KMS-11 (cell line): ENCODE measurements around the gene STIM1.

ENCODE experiments used
- H2AFZ ChIP-seq: fragments of 200-600 bp; sonication (generic); 2 replicates; pipeline ENCODE4 v1.6.1; 2016; ENCODE audit warnings: antibody characterized with exemption, mixed run types, low read depth
- H3K27ac ChIP-seq: fragments of 200-600 bp; sonication (generic); 2 replicates; pipeline ENCODE4 v1.6.1; 2016; ENCODE audit warnings: mild to moderate bottlenecking, mixed run types
- H3K27me3 ChIP-seq: fragments of 200-600 bp; sonication (generic); 2 replicates; pipeline ENCODE4 v1.6.1; 2017; ENCODE audit warnings: mild to moderate bottlenecking, low read depth, mixed run types, moderate library complexity; ENCODE audit not compliant: insufficient read depth
- H3K36me3 ChIP-seq: fragments of 200-600 bp; sonication (generic); 2 replicates; pipeline ENCODE4 v1.6.1; 2017; ENCODE audit warnings: mild to moderate bottlenecking, mixed run types; ENCODE audit not compliant: insufficient read depth
- H3K4me1 ChIP-seq: fragments of 200-600 bp; sonication (generic); 2 replicates; pipeline ENCODE4 v1.6.1; 2016; ENCODE audit warnings: mild to moderate bottlenecking, low read depth, mixed run types; ENCODE audit not compliant: poor library complexity, severe bottlenecking
- H3K4me2 ChIP-seq: fragments of 200-600 bp; sonication (generic); 2 replicates; pipeline ENCODE4 v1.7.0; 2016; ENCODE audit warnings: mild to moderate bottlenecking, mixed run types
- H3K4me3 ChIP-seq: fragments of 200-600 bp; sonication (generic); IDR thresholded peaks from 2 replicates; pipeline ENCODE4 v1.6.1; 2017; ENCODE audit warnings: low read depth, low read length, mixed read lengths; ENCODE audit not compliant: insufficient read depth
- H3K79me2 ChIP-seq: fragments of 200-600 bp; sonication (generic); 2 replicates; pipeline ENCODE4 v1.6.1; 2016; ENCODE audit warnings: low read depth, mixed run types; ENCODE audit not compliant: insufficient read depth
- H3K9ac ChIP-seq: fragments of 200-600 bp; sonication (generic); 2 replicates; pipeline ENCODE4 v1.6.1; 2016; ENCODE audit warnings: mild to moderate bottlenecking, mixed run types
- H4K20me1 ChIP-seq: fragments of 200-600 bp; sonication (generic); 2 replicates; pipeline ENCODE4 v1.6.1; 2016; ENCODE audit warnings: mild to moderate bottlenecking, mixed run types; ENCODE audit not compliant: insufficient read depth
- CTCF ChIP-seq: fragments of 200-600 bp; sonication (generic); conservative IDR thresholded peaks from 2 replicates; pipeline ENCODE4 v1.6.1; 2017; ENCODE audit warnings: low read depth, mild to moderate bottlenecking, antibody characterized with exemption, low read length, moderate library complexity, mixed read lengths

STIM1 gene

GRCh38 chr11:3885855-3886254, 30.4 kb downstream of the STIM1 start:
- peaks cover 15% of the 10 kb centered on the region for H3K79me2 ChIP-seq

GRCh38 chr11:3886985-3887384, 31.5 kb downstream of the STIM1 start:
- peaks cover 15% of the 10 kb centered on the region for H3K79me2 ChIP-seq
- H4K20me1 ChIP-seq: no peaks in the 10 kb centered on the region
- H3K4me3 ChIP-seq: no peak overlapping the region
- no peaks in the 10 kb centered on the region for H3K27me3 ChIP-seq
- no peak overlapping the region for H3K27ac ChIP-seq
- no peak overlapping the region for H3K4me2 ChIP-seq
- no peak overlapping the region for H2AFZ ChIP-seq
- no peak for TF ChIP-seq CTCF
- H3K4me1 ChIP-seq: peaks cover 44% of the 10 kb centered on the region
- no peaks in the 10 kb centered on the region for H3K36me3 ChIP-seq
- no peak overlapping the region for H3K9ac ChIP-seq

More at GRCh38 chr11:3885855-3886254, 30.4 kb downstream of the STIM1 start:
- no peak overlapping the region for H3K4me3 ChIP-seq
- no peak overlapping the region for H3K9ac ChIP-seq
- H3K36me3 ChIP-seq: no peaks in the 10 kb centered on the region
- H3K4me2 ChIP-seq: no peak overlapping the region
- H4K20me1 ChIP-seq: no peaks in the 10 kb centered on the region
- no peak overlapping the region for H3K27ac ChIP-seq
- H3K4me1 ChIP-seq: peaks cover 44% of the 10 kb centered on the region
- no peak overlapping the region for H2AFZ ChIP-seq
- no peak for TF ChIP-seq CTCF
- no peaks in the 10 kb centered on the region for H3K27me3 ChIP-seq

GRCh38 chr11:3888876-3889275, 33.4 kb downstream of the STIM1 start:
- TF ChIP-seq CTCF: no peak
- Histone ChIP-seq H3K36me3 (no peaks in the 10 kb centered on the region), H3K79me2 (peaks cover 2% of the 10 kb centered on the region; the same call in 1 of the 2 replicates), H3K27ac (no peak overlapping the region), H4K20me1 (no peaks in the 10 kb centered on the region), H3K4me1 (peaks cover 27% of the 10 kb centered on the region), H3K4me3 (no peak overlapping the region), H2AFZ (no peak overlapping the region), H3K27me3 (no peaks in the 10 kb centered on the region), H3K4me2 (no peak overlapping the region), H3K9ac (no peak overlapping the region)

- Histone ChIP-seq H3K4me3 (no peak overlapping the region), H3K36me3 (no peaks in the 10 kb centered on the region), H3K79me2 (no peaks in the 10 kb centered on the region), H3K27me3 (no peaks in the 10 kb centered on the region), H3K4me1 (peaks cover 17% of the 10 kb centered on the region), H4K20me1 (no peaks in the 10 kb centered on the region), H3K9ac (no peak overlapping the region), H2AFZ (no peak overlapping the region), H3K27ac (no peak overlapping the region), H3K4me2 (no peak overlapping the region)
- no peak for TF ChIP-seq CTCF
These were observed 34.5 kb downstream of the STIM1 start for GRCh38 chr11:3890014-3890413.
